Hypothalamus (tissue), 51 donors: Measurements from ENCODE around the gene RBMS1.
"Not testable (repeated sequence)": the region's sequence is repeated elsewhere in the genome, so short reads cannot be mapped to it uniquely, and the experiment has no call there.

Experiments
- DNase-seq, 51 donors: peaks; one replicate each; lab custom pipeline; 2025; lab: John Stamatoyannopoulos, UW

The RBMS1 gene

DNA sequence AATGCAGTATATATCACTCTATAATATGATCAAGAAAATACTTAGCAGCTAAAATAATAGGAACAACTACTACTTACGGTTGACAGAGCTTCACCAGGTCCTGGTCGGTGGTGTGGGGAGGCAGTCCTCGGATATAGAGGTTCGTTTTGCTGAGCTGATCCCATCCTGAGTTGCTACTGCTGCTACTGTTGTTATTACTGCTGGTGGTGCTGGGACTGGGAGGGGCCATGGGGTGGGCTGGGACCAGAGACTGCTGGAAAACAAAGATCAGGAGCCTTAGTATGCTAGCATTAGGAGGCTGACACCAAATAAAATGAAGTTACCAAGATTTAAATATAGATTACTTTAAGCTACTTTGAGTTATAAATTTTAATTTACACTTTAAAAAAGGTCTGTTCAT lies 126.5 kb downstream of the RBMS1 start:
- DNase-seq, result not testable (repeated sequence)

DNA sequence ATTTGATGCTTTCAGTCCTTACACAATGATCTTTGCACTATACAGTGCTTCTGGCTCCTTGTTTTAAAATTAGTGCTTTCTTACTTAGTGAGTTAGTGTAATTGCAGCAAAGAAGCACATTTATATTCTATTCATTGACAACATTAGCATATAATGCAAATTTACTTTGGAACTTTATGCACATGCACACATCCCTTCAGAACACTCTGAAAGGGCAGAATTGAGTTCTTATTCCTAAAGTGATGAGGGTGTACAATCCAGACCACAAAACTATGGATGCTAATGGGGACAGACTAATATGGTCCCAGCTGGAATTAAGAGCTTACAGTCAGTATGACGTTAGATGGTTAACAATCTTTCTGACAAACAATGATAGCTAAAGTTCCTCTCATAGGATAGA lies 127.1 kb downstream of the RBMS1 start:
- DNase-seq, result no peak

DNA sequence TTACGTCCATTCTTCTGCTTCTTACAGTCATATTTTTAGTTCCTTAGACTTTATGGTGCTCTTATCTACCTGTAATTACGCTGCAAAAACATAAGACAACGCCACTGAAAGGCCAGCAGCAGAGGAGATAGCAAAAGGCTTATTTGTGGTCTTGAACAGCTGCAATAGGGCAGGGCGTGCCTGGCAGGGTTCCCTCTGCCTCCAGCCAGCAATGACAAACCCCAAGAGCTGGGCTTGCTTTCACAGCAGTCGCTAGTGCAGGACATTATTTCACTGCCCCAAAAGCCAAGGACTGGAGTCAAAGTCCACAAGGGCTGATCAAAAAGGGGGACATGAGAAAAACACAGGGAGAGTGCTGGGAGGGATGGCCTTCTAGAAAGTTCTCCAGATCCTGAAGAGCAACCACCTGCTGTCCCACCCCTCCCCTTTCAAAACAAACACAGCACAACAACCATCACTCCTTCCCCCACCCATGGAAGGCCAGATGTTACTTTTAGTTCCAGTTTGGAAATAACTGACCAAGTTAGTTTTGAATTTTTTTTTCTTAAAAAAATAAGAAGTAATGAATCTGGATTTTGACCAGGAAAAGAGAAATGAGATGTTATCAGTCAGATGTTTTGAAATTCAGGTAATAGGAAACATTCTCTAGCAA lies 127.8 kb downstream of the RBMS1 start:
- peak in 4 of 51 donors; percentile 2 to 16 (median 11) for DNase-seq

DNA sequence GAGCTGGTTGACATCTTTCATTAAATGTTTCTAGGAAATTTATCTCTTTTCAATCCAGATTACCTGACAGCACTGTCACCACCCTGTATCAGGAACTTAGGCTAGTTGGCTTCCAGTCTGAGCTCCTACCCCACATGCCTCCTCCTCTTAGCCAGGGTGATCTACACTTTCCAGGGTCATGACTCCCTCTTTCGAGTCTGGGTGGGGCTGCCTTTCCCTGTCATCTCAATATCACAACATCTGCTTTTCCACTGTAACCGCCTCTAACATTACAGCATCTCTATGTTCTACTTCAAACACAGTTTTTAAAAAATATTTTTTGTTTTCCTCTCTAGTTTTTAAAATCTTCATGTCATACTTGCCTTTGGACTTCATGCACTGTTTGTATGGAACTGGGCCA lies 129.2 kb downstream of the RBMS1 start:
- no peak for DNase-seq

DNA sequence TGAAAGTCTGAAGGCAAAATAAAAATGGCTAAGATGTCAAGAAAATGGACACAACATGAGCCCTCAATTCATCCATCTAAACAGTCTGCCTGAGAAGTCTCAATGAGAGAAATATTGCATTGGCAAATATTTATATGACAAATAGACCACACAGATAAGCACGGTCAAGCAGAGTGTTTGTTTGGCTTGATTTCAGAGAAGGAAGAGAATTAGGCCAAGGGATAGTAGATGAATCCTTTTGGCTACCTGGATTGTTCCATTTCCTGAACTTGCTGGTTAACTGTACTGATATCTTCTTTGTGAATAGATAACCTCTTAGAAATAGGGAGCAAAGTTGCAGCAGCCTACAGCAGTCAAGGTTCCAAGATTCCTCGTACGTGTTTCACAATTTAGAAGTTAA lies 129.6 kb downstream of the RBMS1 start:
- no peak for DNase-seq

DNA sequence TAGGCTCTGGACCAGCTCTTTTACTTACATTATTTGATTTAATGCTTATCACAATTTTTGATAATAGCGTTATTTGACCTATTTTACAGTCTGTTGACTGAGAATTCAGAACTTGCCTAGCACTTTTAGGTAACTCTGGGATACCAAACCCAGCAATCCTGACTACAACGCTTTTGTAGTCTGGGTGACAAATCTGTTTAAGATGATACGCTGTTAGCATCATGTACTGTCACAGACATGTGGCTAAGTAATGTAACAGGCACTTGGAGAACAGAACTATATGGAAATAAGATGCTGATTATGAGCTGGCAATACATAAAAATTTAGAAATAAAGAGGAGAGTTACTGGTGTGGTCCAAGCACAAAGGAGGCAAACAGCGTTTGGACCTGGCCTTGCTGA lies 130.6 kb downstream of the RBMS1 start:
- DNase-seq, result no peak

DNA sequence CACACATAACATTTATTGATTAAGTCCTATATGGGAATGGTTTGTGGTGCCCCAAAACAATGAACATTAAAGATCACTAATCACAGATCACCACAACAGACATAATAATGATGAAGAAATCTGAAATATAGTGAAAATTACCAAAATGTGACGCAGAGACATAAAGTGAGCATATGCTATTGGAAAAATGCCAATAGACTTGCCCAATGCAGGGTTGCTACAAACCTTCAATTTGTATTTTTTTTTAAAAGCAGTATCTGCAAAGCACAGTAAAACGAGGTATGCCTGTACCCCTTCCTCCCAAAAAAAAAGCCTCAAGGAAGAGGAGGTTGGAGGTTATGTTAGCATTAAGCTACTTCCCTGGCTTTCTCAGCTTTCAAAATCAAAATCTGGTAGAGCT lies 131.1 kb downstream of the RBMS1 start:
- DNase-seq, result no peak

DNA sequence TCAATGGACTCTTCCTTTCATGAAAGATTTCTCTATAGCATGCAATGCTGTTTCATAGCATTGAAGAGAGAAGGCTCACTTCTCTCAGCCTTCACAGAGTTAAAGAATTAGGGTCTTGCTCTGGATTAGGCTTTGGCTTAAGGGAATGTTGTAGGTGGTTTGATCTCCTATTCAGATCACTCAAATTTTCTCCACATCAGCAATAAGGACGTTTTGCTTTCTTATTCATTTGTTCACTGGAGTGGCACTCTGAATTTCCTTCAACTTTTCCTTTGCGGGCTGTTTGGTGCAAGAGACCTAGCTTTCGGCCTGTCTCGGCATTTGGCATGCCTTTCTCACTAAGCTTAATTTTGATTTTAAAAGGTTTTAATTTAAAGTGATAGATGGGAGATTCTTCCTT lies 131.6 kb downstream of the RBMS1 start:
- DNase-seq, result no peak

DNA sequence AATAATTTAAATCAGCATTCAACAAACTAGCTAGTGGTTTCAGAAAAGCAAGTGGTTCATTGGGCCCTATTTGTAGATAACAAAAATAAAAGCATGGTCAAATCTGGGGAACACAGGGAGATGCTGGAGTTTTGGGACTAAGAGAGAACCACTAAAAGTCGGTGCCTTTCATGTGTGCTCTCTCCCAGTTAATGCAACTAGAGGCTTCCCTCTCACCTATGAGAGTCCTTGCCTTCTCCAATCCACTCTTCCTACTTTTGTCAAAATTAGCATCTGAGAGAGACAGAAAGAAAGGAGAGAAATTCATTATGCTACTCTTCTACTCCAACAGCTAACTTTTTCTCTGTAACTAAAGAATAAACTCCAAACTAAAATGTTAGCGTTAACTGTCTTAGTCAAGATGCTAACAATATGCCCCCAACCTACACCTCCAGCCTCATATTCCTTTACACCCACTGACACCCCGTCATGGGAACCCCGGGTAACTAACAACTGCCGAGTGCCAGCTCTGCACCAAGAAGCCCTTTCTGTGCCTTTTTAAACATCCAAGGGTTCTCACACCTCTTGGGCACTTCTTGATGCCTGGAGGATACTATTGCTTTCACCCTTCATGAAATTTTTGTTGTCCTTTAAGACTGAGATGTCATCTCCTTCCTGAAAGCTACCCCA lies 133.4 kb downstream of the RBMS1 start:
- no peak for DNase-seq

DNA sequence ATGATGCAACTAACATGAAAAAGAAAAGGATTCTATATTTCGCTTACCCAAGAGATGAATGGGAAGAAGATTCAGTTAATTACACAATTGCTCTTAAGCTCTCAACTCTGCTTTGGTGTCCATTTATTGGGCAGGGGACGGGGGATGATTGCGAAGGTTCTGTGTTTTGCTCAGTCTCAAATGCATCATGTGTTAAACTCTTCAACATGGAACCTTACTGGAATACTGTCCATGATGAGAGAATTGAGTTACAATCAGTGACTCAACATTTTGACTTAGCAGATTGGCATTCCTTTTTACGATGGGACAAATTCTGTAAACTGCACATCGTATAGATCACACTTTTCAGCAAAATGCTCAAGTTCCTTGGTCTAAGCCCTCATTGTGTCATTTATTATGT lies 135.6 kb downstream of the RBMS1 start:
- no peak for DNase-seq

DNA sequence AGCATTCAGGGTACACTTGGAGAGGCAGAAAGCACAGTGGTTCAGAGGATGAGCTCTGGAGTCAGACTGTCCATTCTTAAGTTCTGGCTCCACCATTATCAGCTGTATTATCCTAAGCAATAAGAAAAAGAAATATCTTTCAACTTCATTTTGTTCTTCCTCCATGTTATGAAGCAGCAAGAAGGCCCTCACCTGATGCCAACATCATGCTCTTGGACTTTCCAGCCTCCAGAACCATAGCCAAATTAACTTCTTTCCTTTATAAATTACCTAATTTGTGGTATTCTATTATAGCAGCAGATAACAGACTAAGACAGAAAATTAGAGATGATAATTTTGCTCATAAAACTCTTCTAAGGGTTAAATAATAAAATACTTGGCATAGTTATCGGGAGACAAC lies 137.1 kb downstream of the RBMS1 start:
- DNase-seq, result no peak

DNA sequence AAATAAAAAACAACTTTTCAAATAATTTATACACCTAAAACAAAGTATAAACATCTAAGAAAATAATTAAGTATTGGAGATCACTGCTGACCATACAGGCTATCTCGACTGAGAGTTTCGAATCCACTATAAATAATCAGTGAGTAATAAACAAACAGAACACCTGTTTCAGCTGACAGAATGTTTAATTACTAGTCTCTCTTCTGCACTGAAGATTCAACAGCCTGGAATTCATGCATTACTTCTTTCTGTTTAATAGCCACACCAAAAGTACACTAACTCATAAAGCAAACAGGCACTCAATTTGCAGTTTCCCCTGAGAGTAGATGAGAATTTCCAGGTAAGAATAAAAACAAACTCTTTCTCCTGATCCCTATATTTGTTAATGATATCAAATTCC lies 138.5 kb downstream of the RBMS1 start:
- DNase-seq, result no peak

DNA sequence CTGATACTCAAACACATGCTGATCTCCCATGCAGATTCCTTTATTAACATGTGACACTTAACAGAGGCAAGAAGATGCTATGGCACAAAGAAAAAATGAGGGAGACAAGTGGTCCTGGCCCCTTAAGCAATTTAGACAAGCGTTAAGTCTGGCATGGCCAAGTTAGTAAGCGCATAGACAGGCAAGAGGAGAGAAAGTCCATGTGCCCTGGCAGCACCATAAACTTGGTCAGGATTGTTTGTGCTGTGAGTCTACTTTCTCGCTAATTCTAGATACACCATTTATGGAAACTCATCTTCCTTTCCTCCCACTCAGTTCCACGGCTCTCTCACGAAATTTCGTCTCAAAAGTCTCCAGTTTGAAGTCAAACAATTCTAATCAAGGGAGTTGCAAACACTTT lies 138.9 kb downstream of the RBMS1 start:
- DNase-seq, result no peak

DNA sequence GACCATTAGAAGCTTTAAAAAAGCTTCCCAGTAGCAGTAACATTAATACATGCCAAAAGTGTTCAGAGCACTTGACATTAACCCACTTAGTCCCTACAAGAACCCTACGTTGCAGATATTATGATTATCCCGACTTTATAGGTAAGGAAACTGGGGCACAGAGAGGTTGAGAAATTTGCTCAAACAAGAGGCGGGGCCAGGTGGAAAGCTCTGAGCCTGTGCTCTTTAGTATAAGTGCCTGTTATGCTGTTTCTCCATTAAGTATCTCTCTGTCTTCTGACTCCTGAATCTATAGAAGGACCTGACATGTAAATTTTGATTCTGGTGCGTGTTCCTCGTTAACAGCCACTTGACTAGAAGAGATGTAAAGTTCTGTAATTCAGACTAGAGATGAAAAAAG lies 139.8 kb downstream of the RBMS1 start:
- DNase-seq, result no peak

DNA sequence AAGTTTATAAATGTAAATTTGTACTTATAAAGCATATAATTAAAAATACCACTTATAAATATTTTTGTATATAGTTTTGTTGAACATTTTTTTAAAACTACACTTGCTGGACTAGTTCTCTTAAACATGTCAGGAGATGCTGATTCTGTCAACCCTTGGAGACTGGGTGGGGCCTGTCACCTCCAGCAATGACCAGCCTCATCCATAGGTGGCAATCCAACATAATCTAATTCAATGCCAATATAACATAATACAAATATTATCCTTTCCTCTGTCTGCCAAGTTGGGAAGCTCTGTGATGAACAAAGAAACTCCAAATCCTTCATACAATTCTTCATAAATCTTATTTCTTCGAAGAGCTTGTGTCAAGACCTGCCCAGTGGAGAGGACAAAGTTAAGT lies 140.4 kb downstream of the RBMS1 start:
- no peak for DNase-seq

DNA sequence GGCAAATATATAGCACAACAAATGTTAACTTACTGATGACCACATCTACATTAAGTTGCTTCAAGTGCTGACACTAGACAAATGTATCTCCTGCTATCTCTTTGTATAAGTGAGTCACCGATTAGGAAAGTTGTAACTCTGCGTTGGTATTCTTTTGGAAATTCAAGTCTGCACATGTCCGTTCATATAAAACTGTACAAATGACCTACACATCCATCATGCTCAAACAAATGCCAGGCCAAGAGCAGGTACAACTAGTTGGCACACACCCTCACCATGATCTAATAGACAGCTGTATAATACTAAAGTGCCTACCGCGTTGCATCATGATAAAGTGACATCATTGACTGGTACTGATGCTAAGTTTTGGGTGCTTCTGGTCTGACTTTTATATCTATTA lies 141.1 kb downstream of the RBMS1 start:
- no peak for DNase-seq

DNA sequence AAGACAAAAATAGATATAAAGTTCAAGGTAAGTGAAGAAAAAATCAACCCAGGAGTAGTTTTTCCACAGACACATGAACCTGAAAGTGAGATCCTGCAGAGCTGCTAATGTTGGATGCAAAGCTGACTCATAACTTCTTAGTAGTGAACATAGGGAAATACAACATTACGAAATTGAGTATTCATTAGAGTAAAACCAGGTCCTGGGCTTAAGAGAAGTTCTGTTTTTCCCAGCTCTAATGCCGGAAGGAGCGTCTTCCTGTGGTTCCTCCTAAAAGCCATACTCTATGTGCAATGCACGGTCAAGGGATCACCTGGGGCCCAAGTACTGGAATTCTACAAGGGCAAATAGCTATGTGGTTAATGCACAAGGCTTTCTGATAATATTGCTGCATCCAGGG lies 141.7 kb downstream of the RBMS1 start:
- DNase-seq, result no peak

DNA sequence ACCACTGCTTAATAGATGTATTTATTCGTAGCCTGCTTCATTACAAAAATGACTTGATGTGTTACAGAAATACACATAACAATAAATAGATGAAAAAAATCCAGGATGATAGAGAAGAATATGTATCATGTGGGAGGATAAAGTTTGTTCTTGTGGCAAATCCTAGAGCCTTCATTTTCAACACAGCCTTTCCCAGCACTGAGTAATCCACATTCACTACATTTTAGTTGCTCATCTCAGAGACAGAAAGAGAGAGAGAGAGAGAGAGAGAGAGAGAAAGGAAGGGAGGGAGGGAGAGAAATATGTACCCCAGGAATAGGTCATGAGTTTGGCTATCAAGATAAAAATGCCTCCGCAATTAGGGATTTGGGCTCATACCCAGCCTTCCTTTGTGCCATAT lies 144.3 kb downstream of the RBMS1 start:
- no peak for DNase-seq

DNA sequence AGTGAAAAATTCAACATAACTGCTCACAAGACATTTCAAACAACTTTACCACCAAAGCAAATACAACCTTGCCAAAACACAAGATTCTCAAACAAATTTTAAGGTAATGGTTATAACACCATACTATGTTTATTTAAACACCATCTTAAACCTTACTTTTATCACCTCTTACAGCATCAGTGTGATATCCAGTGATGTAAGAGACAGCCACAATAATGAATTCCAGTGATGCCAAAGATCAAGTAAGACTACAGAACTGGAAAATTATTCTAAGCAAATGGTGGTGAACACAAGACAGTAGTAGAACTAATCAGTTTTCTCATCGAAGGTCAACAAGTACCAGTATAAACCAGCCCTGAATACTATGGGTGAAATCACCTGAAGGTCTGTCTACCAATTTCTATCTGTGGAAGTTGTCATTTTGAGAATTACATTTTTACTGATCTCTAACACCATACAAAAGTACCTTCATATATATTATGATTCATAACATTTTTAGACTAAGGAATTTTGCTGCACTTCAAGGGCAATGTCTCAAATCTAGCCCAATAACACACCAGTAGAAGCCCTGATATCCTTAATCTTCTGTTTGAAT lies 146.2 kb downstream of the RBMS1 start:
- no peak for DNase-seq

DNA sequence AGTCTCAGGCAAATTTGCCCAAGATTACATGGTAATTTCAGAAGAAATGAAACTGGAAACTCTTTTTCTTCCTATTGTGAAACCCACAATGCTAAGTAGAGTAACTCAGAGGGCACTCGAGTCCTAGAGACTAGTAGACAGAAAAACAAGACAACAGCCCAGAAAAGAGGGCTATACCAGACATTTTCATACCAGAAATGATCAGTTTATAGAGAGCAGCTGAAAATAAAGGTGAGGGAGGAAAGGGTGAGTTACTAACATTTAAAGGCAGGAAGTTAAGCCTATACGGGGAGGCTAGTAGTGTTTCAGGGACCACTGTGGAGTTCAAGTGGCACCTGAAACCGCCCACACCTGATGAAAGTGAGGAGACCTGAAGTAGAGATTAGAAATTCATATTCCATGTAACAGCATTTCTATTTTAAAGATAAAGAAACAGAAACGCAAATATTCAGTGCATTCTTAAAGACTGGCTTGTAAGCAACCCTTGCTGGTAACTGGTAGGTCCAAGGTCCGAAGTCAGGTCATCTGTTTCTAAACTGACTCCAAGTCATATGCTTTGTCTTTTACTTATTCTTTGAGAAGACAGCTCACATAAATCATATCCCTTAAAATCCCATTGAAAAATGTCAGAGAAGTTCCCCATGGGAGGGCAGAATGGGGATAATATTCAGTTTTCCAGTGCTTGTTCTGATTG lies 148.4 kb downstream of the RBMS1 start:
- DNase-seq, result no peak

DNA sequence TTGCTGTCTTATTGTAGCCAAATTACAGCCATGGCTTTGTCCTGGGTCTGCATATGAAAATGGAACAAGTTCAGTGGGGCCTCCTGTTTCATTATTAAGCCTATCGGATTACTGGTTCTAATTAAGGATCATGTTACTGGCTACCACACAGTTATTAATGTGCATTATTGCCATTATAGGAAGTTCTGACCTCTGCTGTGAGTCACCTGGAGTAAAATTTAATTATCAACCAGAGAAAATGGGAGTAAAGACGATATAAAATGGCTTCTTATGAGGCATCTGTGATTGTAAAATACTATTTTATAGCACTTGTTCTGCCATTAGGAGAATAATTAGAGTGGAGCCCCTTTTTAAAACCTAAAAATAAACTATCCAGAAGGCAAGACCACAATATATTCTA lies 150.2 kb downstream of the RBMS1 start:
- no peak for DNase-seq

DNA sequence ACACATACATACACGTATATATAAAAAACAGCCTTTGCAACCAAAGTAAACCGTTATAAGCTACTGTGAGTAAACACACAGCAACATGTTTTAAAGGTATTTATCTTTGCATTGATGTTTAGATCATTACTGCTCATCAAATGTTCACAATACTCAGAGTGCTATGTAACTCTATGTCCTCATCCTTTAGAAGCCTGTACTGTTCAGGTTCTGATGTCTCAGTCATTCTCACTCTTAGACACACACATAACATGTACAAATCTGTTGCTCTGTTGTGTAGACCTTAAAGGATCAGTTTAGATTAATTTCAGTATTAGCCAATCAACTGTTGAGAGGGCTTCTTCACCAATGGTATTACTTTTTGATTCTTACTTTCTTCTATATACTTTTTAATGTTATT lies 153.9 kb downstream of the RBMS1 start:
- no peak for DNase-seq
